ENCODE data around the gene MYO3B.

DNA sequence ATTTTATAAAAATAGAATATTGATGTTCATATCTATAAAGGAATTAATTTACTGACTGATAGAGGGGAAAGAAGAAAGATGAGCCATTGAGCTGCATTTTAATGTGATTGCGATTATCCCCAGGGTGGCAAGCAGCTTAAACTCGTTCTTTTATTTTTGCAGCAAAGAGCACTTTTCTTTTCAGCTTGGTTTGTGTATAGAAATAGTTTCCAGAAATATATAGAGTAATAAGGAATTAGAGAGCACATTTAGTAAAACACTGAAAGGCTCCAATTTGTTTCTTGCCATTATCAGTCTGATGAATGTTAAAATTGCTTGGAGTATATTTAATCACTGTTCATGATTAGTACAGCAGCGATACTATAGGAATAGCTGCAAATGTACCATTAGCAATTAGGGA is 119.5 kb downstream of the MYO3B start:
- TF ChIP-seq, protein P1, sequence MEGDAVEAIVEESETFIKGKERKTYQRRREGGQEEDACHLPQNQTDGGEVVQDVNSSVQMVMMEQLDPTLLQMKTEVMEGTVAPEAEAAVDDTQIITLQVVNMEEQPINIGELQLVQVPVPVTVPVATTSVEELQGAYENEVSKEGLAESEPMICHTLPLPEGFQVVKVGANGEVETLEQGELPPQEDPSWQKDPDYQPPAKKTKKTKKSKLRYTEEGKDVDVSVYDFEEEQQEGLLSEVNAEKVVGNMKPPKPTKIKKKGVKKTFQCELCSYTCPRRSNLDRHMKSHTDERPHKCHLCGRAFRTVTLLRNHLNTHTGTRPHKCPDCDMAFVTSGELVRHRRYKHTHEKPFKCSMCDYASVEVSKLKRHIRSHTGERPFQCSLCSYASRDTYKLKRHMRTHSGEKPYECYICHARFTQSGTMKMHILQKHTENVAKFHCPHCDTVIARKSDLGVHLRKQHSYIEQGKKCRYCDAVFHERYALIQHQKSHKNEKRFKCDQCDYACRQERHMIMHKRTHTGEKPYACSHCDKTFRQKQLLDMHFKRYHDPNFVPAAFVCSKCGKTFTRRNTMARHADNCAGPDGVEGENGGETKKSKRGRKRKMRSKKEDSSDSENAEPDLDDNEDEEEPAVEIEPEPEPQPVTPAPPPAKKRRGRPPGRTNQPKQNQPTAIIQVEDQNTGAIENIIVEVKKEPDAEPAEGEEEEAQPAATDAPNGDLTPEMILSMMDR (tag by site-specific recombination; IDR thresholded peaks at IDR 0.05): no peak
- TF ChIP-seq, protein P2, sequence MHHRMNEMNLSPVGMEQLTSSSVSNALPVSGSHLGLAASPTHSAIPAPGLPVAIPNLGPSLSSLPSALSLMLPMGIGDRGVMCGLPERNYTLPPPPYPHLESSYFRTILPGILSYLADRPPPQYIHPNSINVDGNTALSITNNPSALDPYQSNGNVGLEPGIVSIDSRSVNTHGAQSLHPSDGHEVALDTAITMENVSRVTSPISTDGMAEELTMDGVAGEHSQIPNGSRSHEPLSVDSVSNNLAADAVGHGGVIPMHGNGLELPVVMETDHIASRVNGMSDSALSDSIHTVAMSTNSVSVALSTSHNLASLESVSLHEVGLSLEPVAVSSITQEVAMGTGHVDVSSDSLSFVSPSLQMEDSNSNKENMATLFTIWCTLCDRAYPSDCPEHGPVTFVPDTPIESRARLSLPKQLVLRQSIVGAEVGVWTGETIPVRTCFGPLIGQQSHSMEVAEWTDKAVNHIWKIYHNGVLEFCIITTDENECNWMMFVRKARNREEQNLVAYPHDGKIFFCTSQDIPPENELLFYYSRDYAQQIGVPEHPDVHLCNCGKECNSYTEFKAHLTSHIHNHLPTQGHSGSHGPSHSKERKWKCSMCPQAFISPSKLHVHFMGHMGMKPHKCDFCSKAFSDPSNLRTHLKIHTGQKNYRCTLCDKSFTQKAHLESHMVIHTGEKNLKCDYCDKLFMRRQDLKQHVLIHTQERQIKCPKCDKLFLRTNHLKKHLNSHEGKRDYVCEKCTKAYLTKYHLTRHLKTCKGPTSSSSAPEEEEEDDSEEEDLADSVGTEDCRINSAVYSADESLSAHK (tag by site-specific recombination; IDR thresholded peaks at IDR 0.05): no peak
- TF ChIP-seq ZNF175 (tag by site-specific recombination; IDR thresholded peaks at IDR 0.05): no peak

Measured in HEK293 (cell line).